DMS114 treated with DMSO at 0.1 percent for 48 hours (cell line): ENCODE measurements around the gene LHPP.

Experiments used
- DNase-seq: peaks from one replicate; lab custom pipeline; 2025; ENCODE audit not compliant: unreplicated experiment; lab: John Stamatoyannopoulos, UW

Gene LHPP

DNA sequence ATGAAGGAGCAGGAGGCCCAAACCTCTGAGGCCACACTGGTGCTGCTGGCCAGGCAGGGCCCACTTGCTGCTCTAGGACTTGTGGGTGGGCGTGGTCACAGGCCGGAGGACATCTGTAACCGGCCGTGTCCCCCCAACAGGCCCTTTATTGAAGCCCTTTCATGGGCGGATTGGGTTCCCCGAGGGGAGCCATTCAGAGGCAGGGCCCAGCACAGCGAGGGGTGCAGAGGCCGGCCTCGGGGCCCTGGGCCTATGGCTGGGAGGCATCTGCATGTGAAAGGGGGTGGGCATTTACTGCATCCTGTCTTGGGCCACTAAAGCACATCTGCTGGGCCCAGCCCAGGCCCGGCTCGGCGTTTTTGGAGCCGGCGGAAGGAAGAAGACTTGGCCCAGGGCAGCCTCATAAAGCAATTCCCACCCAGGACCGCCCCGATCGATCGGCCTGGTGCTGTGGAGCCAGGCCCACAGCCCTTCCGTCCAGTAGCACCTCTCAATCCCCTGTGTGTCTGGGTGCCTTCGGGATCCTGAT lies 8.4 kb downstream of the LHPP start:
- DNase-seq, result no peak

DNA sequence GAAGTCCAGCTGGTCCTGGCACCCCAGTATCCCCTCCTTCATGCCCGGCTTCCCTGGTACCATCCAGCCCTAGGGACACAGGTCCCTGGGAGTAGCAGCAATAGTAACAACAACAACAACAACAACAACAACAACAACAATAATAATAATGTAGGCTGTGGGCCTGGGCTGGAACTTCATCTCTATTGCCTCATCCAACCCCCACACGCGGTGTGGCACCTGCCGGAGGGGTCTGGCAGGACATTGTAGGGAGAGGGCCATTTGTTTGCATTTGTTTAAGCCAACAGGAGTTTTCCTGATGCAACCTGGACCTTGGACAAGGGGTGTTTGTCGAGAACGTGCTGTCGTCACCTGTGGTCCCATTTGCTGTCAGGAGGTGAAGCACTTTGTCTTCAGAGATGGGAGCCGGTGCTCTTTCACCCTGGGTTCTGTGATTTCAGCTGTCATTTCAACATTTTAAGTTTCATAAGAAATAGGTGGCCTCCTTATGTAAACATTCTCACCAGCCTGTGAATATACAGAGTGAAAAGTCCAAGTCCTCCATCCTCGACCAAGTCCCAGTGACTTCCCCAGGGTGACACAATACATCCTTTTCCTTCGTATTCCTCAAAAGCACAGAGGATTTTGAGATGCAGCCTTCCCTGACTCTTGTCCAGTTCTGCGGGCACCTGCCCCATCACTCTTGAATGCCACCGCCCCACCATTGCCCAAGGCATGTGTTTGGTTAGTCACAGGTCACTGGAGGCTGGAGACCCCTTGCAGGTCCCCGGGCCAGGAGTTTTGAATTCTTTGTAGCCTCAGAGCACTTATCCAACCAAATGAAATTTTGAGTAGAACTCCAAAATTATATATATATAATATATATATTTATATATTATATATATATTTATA lies 9.2 kb downstream of the LHPP start:
- DNase-seq, result no peak

DNA sequence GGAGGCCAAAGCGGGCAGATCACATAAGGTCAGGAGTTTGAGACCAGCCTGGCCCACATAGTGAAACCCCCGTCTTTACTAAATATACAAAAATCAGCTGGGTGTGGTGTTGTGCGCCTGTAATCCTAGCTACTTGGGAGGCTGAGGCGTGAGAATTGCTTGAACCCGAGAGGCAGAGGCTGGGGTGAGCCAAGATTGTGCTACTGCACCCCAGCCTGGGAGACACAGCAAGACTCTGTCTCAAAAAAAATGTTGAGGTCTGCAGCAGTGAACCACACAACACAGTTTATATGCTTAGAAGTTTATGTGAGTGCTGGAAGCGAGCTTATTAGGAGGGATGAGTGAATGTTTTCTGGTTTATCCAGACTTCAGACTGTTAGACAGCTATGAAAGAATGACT lies 10.4 kb downstream of the LHPP start:
- DNase-seq, result no peak

DNA sequence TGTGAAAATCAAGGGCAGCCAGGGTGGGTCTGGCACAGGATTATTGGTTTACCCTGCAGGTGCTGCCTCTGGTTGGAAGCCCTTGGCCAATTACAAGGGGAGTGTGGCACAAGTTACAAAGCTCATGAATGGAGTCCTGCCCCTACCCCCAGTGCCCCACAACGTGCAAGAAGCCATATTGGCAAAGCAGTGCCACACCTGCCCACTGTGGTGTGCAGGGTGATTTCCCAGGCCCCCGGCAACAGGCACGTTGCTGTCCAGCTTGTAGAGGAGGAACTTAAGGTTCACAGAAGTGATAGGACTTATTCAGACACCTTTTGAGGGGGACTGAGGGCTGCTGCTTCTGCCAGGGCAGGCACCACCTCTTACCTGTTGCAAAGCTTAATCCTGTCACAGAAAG lies 11.4 kb downstream of the LHPP start:
- DNase-seq, result no peak

DNA sequence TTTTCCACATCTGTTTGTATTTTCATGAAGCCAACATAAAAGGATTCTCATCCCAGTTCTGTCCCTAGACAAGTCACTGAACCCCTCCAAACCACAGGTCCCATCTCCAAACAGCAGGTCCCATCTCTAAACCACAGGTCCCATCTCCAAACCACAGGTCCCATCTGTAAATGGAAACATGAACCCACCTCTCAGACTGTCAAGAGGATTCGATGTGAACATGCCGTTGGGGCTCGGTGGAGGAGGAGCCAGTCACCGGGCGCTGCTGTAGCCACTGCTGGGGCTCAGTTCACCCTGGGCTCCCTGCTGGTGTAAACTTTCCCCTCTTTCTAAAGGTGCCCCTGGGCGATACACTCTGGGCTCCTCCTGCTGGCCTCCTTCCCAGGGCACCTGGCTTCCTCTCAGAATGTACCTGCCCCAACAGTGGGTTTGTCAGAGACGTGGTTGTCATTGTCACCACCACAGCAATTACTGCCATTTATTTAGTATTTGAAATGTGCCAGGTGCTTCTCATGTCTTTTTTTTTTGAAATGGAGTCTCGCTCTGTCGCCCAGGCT lies 13.0 kb downstream of the LHPP start:
- no peak for DNase-seq

DNA sequence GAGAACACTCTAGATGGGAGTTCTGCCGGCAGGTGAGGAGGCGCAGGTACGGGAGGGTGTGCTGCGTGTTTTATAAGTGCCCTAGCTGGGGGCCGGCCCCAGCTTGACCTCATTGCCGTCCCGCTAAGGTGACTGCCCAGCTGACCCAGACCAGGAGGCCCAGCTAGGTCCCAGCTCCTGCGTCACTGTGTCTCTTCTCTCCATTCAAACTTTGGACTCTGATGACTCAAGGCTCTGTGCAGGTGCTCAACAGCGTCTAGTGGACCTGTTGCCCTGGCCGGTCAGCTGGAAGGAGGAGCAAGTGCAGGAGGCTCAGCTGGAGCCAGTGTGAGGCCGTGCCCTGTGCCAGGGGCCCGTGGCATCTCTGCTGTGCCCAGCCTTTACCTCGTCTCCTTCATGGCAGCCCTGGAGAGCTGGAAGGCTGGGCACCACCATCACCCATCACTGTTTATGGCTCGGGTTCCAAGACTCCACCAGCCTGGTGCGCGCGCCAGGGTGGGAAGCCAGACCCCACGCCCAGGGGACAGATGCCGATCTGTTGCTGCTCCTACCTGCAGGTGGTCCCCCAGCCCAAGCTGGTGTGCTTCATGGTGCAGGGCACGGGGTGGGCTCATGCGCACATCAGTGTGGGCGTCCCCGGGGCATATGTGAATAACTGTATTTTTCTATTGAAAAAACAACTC lies 14.6 kb downstream of the LHPP start:
- DNase-seq, result no peak

DNA sequence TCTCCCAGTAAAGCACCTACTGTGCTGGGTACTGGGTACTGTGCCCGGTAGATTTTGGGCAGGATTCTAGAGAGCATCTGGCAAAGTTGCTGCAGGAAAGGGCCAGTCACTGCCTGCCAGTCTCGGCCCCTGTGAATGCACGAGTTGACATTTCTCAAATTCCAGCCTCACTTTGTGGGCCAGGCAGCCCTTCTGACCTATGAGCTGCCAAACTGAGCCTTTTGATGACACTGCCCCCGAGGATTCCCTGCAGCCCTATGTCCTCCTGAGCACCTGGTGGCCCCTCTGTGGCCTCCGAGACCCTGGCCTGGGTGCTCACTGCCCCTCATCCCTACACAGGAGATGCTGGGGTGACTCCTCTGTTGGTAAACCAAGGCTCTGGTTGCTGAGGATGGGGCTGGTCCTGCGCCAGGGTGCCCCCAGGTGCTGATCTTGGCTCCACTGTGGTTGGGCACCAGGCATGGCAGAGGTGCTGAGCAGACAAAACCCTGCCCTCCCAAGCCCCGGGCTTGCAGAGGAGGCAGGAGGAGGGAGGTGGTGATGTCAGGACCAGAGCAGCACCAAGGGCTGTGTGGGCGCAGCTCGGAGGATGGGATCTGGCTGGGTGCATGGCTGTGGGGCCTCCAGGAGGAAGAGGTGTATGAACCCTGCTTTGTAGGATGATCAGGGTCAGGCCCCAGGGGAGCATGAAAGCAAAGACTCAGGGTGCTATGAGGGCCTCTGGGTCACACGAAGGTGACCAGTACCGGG lies 16.2 kb downstream of the LHPP start:
- DNase-seq, result no peak

DNA sequence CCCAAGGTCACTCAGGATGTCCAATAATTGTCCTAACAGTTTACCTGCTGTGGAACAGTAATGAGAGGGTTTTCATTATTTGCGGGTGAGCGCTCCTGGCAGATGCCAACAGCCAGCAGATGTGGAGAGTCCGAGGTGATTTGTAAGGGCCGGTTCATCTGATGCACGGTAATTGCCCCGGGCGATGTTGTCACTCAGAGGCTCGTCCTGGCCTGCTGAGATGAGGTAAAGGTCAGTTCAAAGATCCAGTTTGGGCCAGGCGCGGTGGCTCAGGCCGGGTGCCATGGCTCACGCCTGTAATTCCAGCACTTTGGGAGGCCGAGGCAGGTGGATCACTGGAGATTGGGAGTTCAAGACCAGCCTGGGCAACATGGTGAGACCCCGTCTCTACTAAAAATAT lies 16.9 kb downstream of the LHPP start:
- DNase-seq, result no peak

DNA sequence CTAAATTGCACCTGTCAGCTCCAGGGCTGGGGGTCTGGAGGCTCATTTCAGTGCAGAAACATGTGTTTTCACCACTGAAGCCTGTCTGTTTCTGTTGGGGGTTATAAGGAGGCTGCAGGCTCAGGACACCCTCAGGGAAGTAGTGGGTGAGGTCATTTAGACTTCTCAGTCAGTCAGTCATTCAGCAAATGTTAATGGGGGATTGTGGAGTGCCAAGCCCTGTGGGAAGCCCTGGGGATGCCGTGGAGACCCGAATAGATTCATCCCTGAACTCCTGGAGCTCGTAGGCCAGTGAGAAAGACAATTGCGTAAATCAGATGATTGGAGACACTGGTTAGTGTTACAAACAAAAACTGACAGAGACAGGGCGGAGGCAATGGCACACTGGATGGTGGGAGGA lies 19.2 kb downstream of the LHPP start:
- no peak for DNase-seq

DNA sequence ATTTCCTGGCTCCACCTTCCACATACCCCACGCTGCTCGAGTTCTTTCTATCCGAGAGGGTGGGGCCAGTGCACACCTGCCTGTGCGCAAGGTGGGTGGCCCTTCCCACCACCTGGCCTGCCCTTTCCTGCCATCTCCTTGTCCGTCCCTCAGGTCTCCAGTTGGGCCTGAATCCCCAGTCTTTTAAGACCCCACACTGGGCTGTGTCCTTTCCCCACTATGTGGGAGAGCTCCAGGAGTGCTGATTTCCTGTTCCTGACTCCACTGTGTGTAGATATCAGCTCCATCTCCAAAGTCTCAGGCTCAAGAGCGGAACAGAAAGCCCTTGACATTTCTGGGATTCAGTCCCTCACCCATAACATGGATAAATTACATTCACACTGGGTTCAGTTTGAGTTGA lies 20.1 kb downstream of the LHPP start:
- DNase-seq, result no peak

DNA sequence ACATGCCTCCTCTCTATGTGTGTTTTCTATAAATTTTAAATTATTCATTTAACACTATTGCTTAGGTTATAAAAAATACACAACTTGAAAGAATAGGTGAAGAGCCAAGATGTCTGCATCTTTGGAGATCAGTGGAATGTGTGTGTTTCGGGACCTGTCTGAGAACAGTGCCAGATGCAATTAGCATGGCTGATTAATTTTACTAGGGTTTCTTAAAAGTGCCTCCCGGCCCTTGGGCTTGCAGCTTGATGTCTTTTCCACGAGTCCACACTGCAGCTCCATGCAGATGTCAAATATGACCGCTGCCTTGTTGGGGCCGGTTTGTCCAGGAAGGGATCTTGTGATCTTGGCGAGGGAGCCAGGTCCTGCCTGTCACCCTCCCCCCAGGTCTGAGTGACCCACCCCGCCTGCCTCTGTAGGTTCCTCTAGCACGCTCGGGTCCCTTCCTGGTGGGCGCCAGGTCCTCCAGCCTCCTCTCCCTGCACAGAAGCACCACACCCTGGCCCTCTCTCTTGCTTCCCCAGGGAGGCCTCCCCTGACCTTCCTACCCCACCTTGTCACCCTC lies 20.7 kb downstream of the LHPP start:
- DNase-seq, result no peak

DNA sequence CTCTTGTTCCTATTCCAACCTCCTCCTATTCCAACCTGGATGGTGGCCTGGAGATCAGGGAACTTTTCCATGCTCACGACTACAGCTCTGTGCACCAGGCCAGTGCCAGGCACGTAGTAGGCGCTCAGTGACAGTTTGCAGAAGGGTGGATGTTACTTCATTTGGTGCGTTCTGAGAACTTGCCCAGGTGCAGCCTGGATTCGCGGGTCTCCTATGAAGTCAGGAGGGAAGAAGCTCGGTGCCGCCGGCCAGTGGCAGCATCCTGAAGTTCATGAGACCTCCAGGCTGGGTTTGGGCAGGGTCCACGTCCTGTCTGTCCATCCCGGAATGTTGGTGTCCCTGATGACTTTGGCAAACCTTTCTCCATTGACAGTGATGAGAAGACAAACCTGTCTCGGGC lies 21.3 kb downstream of the LHPP start:
- no peak for DNase-seq

DNA sequence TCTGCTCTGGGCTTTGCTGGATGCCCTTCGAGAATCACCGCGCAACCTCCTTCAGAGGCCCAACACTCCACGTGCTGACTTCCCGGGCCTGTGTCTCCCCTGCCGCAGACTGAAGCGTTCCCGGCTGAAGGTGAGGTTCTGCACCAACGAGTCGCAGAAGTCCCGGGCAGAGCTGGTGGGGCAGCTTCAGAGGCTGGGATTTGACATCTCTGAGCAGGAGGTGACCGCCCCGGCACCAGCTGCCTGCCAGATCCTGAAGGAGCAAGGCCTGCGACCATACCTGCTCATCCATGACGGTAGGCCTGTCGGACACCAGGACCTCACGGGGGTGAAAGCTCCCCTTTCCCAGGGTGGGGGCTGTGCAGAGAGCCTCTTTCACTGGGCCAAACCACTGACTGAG lies 22.4 kb downstream of the LHPP start:
- no peak for DNase-seq

DNA sequence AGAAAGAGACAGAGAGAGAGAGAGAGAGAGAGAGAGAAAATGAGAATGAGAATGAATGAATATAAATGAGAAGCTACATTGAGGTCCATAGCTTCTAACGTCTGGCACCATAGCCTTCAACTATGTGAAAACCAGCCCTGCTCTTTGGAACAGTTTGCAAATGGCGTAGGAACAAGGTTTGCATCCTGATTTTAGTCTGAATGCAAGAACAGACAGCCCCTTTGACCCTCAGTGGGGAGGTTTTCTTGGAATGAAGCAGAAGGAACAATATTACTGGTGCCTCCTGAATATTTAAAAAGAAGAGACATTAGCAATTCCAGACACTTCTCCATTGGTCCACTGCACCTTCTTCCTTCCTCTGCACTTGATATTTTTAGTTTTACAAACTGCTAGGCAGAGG lies 23.0 kb downstream of the LHPP start:
- DNase-seq, result no peak

DNA sequence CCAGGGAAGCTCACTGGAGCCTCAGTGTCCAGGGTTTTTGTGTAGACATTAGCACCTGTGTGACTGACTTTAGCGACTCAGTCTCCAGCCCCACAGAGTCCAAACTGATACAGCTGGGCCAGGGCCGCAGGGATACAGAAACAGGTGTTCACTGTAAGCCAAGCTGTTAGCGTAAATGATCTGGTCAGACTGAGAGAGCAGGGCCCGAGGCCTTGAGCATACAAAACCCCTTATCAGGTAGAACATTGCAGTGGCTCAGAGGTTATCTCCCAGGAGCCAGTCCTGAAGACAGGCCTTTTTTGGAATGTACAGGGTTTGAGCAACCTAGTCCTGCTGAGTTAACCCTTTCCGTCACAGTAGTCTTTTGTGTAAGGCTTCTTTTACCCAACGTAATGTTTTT lies 25.0 kb downstream of the LHPP start:
- DNase-seq, result no peak

DNA sequence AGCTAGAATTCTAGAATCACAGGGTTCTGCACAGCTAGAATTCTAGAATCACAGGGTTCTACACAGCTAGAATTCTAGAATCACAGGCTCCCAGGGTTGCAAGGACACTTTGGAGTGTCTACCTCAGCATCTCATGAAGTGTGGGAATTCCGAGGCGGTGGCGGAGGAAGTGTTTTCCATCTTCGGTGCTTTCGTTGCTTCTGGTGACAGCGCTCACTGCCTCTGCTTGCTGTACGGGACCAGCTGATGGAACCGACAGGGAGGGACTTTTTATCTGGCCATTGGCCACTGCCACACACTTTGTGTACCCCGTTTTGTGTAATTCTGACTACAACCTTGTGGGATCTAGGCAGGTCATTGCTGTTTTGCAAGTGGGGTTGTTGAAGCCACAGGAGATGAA lies 29.5 kb downstream of the LHPP start:
- no peak for DNase-seq

DNA sequence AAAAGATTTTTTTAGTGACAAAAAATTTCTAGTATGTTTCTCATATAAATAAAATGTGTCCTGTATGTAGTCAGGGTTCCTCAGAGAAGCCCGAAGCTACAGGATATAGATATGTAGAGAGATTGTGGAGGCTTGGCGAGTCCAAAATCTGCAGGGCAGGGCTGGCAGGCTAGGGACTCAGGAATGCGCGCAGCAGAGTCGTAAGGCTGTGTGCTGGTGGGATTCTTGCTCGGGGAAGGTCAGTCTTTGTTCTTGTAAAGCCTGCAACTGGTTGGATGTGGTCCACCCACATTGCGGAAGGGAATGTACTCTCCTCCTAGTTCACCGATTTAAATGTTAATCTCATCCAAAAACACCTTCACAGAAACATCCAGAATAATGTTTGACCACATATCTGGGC lies 30.6 kb downstream of the LHPP start:
- no peak for DNase-seq

DNA sequence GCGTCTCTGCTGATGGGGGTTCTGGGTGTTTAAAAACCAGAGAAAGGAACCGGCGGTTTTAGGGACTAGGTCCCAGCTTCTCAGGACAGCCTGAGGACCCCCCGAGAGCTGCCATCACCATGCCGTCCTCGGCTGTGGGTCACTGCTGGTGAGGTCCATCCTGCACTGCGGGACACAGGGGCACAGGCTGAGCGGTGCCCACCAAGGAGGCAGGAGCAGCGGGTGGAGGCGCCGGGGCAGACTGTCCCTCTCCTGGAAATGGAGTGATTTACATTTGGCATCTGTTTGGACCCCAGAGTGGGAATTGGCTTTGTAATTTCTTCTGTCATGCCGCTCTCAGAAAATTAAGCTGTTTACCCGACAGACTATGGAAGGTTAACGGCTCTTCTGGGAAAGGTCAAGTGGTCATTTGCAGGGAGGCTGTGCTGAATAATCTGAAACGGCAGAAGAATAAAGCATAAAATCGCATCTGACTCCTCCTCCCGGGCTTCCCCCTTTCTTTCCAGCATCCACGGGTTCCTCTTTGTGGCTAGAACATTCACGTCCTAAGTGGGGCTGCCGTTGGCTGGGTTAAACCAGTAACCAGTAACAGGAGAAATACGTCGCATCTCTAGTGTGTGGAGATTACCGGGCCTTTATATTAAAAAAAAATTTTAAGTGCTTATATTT lies 31.7 kb downstream of the LHPP start:
- no peak for DNase-seq

DNA sequence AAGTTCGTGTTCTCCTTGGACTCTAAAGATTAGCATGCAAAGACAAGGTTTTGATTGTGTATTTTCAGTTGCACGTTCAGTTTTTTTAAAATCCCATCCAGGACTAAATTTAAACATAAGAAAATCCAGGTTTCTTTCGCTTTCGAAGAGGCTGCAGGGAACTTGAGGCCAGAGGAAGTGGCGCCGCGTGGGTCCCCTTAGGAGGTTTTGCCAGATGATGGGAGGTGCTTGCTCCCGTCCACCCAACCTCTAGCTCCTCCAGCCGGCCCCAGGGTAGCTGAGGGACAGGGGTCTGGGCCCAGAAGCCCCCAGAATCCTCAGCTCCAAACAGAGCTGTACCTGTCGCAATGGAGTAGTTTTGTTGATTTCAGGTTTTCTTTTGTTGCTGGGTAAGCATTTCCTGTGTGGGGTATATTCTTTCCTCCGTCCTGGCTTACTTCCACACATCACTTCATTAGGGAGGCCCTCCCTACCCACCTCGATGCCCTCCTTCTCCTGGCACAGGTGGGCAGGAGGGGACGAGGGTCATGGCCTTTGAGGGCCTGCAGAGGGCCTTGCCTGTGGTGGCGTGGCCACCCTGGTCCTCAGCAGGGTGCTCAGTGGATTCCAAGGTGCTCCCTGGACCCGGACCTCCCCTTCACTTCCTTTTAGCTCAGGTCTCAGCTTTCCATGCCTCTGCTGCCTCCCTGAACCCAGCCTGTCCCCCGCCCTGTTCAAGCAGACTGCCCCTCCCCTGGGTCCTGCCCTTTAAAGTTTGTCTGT lies 32.6 kb downstream of the LHPP start:
- DNase-seq, result no peak

DNA sequence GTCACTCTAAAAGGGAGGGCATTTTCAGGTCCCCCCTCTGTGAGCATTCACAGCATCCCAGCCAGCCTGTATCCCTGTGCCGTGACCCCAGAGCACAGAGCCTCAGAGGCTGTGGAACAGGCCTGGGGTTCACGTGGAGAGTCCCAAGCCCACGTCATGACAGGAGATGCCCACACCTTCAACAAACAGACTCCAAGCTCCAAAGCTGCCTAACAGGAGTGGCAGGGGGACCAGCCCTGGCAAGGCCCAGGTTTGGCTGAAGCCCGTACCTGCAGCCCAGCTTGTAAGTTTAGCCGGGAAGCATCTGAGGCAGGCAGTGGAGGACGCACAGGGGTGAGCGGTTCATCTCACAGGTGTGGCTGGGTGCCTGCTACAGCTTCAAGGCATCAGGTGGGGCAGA lies 33.5 kb downstream of the LHPP start:
- no peak for DNase-seq
